Measurements from ENCODE around the gene AGPAT4. TPM values are rescaled to one million over a fixed set of nuclear protein-coding genes. Genes with fewer than 3 reads are reported as not detected.

The AGPAT4 gene
- total and polyA plus RNA-seq, 2 of the 13 experiments (the other 11 are each of a cell fraction or from before 2014, with no cell fraction given), result 0.07 to 0.13 TPM

DNA sequence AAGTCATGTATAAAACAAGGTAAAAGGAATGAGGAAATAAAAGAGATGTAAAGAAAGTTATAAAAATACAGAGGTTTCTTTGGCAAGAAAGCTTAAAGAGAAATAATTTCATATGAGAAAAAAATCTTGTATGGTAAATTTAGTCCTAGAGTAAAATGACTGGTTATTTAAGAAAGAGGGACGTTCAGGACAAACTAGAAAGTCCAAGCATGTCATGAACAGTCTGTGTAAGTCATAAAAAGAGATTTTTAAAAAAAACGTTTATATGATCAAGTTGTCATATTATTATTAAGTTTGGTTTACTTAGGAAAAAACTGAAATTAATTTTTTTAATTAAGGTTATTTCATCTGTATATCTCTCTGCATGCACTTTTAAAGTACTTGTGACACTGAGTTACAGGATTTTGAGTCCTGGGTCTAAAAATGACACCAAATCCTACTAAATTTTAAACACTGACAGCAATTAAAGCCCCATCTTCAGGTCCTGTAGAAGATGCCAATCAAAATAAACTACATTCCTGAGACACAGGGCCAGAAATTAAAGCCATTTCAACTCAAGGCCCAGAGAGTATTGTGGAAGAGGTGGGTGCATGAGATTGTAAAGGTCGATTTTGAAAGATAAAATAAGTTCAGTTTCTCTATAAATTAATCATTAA, 62.4 kb downstream of the AGPAT4 start:
- no peak for DNase-seq (ENCODE audit: low spot score)
- ATAC-seq, result no peak

DNA sequence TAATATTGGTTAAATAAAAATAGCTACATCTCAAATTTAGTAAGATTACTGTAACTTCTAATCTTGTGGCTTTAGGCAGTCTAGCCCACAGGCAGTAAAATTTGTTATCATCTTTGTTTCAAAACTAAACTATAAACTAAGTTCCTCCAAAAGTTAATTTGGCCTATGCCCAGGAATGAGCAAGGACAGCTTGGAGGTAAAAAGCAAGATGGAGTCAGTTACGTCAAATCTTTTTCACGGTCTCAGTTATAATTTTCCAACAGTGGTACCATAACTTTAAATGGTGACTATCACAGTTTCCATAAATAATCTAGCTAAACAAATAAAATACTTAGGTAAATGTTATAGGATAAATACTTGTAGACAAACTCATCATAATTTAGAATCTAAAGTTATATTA, 63.0 kb downstream of the AGPAT4 start:
- no TSS peak for BruUV-seq (replicated peaks)
- Histone ChIP-seq H3K27ac (ENCODE audit: extremely low read length, insufficient read depth, low read length) (no peak overlapping the region), H3K9me3 (ENCODE audit: low read length) (peaks cover 37% of the 10 kb centered on the region), H2AFZ (ENCODE audit: low read length) (no peak overlapping the region), H3K36me3 (replicated peaks in 1 of 2; ENCODE audit: control insufficient read depth in 1 of 2, insufficient read depth in 2 of 2, low read length in 2 of 2) (no peaks in the 10 kb centered on the region), H3K4me1 (ENCODE audit: insufficient read depth, low read length) (peaks cover 2% of the 10 kb centered on the region; the same call in 1 of the 2 replicates), H3K27me3 (ENCODE audit: control insufficient read depth in 1 of 2, insufficient read depth in 2 of 2, low read length in 2 of 2) (no peaks in the 10 kb centered on the region), H3K4me3 (replicated peaks in 1 of 3; ENCODE audit: insufficient read depth in 1 of 3, low read depth in 2 of 3, low read length in 3 of 3) (no peak overlapping the region), H3K4me2 (ENCODE audit: low read depth, low read length) (no peak overlapping the region), H3K9ac (ENCODE audit: insufficient read depth, low read depth, low read length) (no peak overlapping the region), H4K20me1 (ENCODE audit: insufficient read depth, low read length) (no peaks in the 10 kb centered on the region), H3K79me2 (ENCODE audit: insufficient read depth, low read length) (no peaks in the 10 kb centered on the region)
- CTCF ChIA-PET (ENCODE audit: low intra/inter-chr PET ratio, low total read pairs), result no interaction called here
- FAIRE-seq (no peak), DNase-seq (ENCODE audit: low spot score) (no peak), ATAC-seq (no peak)
- POLR2A ChIA-PET, result no interaction called here
- in situ Hi-C loops (cut with HindIII; ENCODE audit: extremely low pct_ligation_motif_present, low pct_unique_long_range_greater_than_20kb) (no loop called here), intact Hi-C loops (cut with micrococcal nuclease; ENCODE audit: unreplicated experiment) (no loop called here)
- 72% methylated on average over 2 of the region's 2 CpGs for WGBS (ENCODE audit: low lambda C conversion rate)
- no peak for TF ChIP-seq HOXA3 (CRISPR knock-in tag; IDR thresholded peaks at IDR 0.05)
- TF ChIP-seq PRPF4 (IDR thresholded peaks at IDR 0.05; ENCODE audit: low read depth, low read length, poor library complexity, severe bottlenecking), result no peak
- TF ChIP-seq, protein P1, sequence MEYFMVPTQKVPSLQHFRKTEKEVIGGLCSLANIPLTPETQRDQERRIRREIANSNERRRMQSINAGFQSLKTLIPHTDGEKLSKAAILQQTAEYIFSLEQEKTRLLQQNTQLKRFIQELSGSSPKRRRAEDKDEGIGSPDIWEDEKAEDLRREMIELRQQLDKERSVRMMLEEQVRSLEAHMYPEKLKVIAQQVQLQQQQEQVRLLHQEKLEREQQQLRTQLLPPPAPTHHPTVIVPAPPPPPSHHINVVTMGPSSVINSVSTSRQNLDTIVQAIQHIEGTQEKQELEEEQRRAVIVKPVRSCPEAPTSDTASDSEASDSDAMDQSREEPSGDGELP (IDR thresholded peaks at IDR 0.05; ENCODE audit: borderline replicate concordance, low read depth), result no peak
- TF ChIP-seq, protein P2, sequence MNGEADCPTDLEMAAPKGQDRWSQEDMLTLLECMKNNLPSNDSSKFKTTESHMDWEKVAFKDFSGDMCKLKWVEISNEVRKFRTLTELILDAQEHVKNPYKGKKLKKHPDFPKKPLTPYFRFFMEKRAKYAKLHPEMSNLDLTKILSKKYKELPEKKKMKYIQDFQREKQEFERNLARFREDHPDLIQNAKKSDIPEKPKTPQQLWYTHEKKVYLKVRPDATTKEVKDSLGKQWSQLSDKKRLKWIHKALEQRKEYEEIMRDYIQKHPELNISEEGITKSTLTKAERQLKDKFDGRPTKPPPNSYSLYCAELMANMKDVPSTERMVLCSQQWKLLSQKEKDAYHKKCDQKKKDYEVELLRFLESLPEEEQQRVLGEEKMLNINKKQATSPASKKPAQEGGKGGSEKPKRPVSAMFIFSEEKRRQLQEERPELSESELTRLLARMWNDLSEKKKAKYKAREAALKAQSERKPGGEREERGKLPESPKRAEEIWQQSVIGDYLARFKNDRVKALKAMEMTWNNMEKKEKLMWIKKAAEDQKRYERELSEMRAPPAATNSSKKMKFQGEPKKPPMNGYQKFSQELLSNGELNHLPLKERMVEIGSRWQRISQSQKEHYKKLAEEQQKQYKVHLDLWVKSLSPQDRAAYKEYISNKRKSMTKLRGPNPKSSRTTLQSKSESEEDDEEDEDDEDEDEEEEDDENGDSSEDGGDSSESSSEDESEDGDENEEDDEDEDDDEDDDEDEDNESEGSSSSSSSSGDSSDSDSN (CRISPR knock-in tag; IDR thresholded peaks at IDR 0.05), result no peak
- no peak for TF ChIP-seq ZNF572 (CRISPR knock-in tag; IDR thresholded peaks at IDR 0.05)
- TF ChIP-seq ZNF883 (CRISPR knock-in tag; IDR thresholded peaks at IDR 0.05; ENCODE audit: not compliant biosample characterization), result no peak
- no peak for TF ChIP-seq CBFB (CRISPR knock-in tag; IDR thresholded peaks at IDR 0.05)
- TF ChIP-seq, protein P3, sequence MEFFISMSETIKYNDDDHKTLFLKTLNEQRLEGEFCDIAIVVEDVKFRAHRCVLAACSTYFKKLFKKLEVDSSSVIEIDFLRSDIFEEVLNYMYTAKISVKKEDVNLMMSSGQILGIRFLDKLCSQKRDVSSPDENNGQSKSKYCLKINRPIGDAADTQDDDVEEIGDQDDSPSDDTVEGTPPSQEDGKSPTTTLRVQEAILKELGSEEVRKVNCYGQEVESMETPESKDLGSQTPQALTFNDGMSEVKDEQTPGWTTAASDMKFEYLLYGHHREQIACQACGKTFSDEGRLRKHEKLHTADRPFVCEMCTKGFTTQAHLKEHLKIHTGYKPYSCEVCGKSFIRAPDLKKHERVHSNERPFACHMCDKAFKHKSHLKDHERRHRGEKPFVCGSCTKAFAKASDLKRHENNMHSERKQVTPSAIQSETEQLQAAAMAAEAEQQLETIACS (CRISPR knock-in tag; IDR thresholded peaks at IDR 0.05), result no peak
- no peak for TF ChIP-seq ZNF292 (CRISPR knock-in tag; IDR thresholded peaks at IDR 0.05; ENCODE audit: borderline replicate concordance, low read depth)
- no peak for TF ChIP-seq CREB1 (IDR thresholded peaks at IDR 0.05)
- TF ChIP-seq CREB1 (CRISPR knock-in tag; IDR thresholded peaks at IDR 0.05), result no peak
- no peak for TF ChIP-seq ZSCAN25 (CRISPR knock-in tag; IDR thresholded peaks at IDR 0.05)
- no peak for TF ChIP-seq MED8 (CRISPR knock-in tag; IDR thresholded peaks at IDR 0.05; ENCODE audit: insufficient replicate concordance)
- TF ChIP-seq MAFK (conservative IDR thresholded peaks at IDR 0.05 in 1 of 2, IDR thresholded peaks at IDR 0.05 in 1 of 2; ENCODE audit: low read length in 2 of 2), result no peak

More for the DNA sequence above, 62.4 kb downstream of the AGPAT4 start:
- CTCF ChIA-PET (ENCODE audit: low intra/inter-chr PET ratio, low total read pairs), result no interaction called here
- Histone ChIP-seq H3K9ac (ENCODE audit: insufficient read depth, low read depth, low read length) (no peak overlapping the region), H3K79me2 (ENCODE audit: insufficient read depth, low read length) (no peaks in the 10 kb centered on the region), H2AFZ (ENCODE audit: low read length) (no peak overlapping the region), H3K4me1 (ENCODE audit: insufficient read depth, low read length) (peaks cover 4% of the 10 kb centered on the region; the same call in 1 of the 2 replicates), H3K4me2 (ENCODE audit: low read depth, low read length) (no peak overlapping the region), H3K9me3 (ENCODE audit: low read length) (peaks cover 37% of the 10 kb centered on the region), H3K4me3 (replicated peaks in 1 of 3; ENCODE audit: insufficient read depth in 1 of 3, low read depth in 2 of 3, low read length in 3 of 3) (no peak overlapping the region), H4K20me1 (ENCODE audit: insufficient read depth, low read length) (no peaks in the 10 kb centered on the region), H3K36me3 (replicated peaks in 1 of 2; ENCODE audit: control insufficient read depth in 1 of 2, insufficient read depth in 2 of 2, low read length in 2 of 2) (no peaks in the 10 kb centered on the region), H3K27me3 (ENCODE audit: control insufficient read depth in 1 of 2, insufficient read depth in 2 of 2, low read length in 2 of 2) (no peaks in the 10 kb centered on the region), H3K27ac (ENCODE audit: extremely low read length, insufficient read depth, low read length) (no peak overlapping the region)
- POLR2A ChIA-PET, result no interaction called here
- BruUV-seq (replicated peaks), result no TSS peak
- WGBS (ENCODE audit: low lambda C conversion rate), result 2% methylated on average over 3 of the region's 3 CpGs
- no peak for FAIRE-seq
- no peak for TF ChIP-seq ZNF44 (CRISPR knock-in tag; IDR thresholded peaks at IDR 0.05)
- peak; percentile 75 for TF ChIP-seq ZFP36 (IDR thresholded peaks at IDR 0.05; ENCODE audit: borderline replicate concordance, low read depth, low read length, partially characterized antibody)
- in situ Hi-C loops (cut with HindIII; ENCODE audit: extremely low pct_ligation_motif_present, low pct_unique_long_range_greater_than_20kb) (no loop called here), intact Hi-C loops (cut with micrococcal nuclease; ENCODE audit: unreplicated experiment) (no loop called here)

Data from HepG2 (cell line).